Activated gamma-delta T cell (primary cell): Measurements from ENCODE around the gene FXR1.
"Not testable (repeated sequence)": the region's sequence is repeated elsewhere in the genome, so short reads cannot be mapped to it uniquely, and the experiment has no call there.

ENCODE experiments used
- DNase-seq: peaks from one replicate; lab custom pipeline; 2025; lab: John Stamatoyannopoulos, UW

FXR1 gene

DNA sequence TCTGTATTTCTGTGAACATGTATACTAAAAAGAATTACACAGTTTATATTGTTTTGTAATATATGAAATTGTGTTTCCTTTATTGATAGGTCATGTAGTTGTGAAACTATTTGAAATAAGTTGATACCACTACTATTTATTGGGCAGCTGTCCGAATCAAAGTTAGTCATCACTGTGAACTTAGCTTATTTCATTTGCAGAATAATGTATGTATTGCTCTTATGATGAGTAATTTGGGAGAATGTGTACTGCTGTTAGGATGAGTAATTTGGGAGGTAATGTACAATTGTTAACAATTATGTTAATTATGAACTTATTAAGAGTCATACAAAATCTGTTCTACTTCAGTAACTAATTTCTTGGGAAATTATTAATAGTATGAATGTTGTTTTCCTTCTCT is 22.2 kb downstream of the FXR1 start:
- no peak for DNase-seq

DNA sequence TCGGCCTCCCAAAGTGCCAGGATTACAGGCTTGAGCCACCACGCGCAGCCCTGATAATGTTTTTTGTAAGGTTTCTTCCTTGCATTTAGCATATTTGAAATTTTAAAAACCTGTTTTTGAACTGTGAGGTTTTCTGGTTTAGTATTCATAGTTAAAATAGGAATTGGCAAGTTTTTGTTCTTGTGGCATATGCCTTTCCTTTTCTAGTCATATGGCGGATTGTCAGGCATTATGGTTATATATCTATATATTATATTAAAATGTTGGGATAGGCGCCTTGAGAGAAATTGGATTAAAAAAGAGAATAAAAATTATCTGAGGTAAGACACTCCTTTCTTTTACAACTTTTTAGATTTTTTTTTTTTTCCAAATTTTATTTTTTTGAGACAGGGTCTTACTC is 28.4 kb downstream of the FXR1 start:
- DNase-seq: no peak

DNA sequence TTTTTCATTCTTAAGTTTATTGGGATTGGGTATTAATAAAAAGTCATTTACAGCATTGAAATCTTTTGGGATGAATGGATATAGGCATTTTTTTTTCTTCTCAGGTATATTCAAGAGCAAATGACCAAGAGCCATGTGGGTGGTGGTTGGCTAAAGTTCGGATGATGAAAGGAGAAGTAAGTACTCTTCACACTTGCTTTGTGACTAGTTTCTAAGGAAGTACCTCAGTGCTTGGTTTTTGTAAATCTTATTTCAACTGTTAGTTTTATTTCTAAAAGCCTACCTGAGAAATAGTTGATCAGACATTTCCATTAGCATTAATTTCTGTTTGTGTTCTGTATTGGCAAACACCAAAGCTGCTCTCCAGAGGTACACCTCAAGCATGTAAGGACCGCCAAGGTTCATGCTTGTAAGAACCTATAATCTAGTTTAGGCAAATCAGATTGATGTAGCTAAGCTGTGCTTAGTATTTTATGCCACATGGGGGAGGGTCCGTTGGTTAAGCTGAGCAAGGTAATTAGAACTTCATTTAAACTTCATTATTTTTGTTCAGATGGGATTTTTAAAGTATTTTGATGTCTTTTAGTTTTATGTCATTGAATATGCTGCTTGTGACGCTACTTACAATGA is 35.4 kb downstream of the FXR1 start:
- no peak for DNase-seq

DNA sequence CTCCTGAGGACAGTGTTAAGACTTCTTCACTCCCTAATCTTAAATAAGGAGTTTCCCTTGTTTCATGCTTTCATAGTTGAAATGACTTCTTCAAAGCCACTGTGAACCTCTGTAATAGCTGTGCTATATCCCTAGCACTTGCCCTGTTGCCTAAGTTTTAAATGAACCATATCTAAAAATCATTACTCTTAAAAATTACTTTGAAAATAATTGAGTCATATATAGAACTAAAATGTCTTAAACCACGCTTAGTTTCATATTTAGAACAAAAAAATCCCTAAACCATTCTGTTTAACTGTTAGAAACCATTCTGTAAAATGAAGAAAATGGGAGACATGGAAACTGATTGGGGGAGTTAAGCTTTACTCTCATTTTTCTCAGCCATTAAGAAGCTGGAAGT is 47.2 kb downstream of the FXR1 start:
- no peak for DNase-seq

DNA sequence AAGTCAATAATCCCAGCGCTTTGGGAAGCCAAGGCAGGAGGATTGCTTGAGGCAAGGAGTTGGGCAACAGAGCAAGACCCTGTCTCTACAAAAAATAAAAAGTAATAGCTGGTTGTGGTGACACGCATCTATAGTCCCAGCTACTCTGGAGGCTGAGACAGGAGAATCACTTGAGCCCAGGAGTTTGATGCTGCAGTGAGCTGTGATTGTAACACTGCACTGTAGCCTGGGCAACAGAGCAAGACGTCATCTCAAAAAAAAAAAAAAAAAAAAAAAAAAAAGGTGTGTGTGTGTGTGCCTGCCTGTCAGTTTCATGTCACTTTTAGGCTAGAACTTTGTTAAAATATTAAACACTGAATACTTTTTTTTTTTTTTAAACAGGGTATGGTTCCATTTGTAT is 48.6 kb downstream of the FXR1 start:
- no peak for DNase-seq

DNA sequence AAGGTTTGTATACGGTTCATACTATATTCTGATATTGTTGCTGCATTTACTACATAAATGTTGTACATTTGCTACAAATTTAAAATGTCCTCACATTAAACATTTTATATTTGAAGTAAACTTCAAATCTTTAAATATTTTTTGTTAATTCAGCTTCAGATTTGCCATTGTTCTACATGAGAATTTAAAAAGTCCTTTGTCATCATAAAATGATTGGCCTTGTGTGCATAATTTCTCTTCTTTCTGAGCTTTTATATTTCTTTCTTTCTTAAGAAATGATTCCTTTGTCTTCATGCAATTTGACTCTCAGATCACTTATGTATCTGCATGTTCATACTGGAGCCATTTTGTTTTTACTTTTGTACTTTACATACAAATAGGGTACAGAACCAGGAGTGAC is 49.1 kb downstream of the FXR1 start:
- DNase-seq: no peak

DNA sequence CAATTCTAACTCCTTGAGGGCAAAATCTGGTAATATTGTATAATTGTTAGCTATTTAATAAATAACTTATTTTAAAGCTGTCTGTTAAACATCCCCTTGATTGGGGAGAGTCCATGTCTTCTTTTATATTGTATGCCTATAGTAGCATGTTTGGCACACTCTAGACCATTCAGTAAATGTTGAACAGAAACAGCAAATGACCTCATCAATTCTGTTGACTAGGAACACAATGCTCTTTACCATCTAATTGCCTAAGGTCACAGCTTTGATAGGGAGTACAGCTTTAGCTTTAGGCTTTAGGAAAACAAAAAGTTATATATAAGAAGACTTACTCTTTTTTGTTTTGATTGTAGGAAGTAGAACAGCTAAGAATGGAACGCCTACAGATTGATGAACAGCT is 50.1 kb downstream of the FXR1 start:
- no peak for DNase-seq

DNA sequence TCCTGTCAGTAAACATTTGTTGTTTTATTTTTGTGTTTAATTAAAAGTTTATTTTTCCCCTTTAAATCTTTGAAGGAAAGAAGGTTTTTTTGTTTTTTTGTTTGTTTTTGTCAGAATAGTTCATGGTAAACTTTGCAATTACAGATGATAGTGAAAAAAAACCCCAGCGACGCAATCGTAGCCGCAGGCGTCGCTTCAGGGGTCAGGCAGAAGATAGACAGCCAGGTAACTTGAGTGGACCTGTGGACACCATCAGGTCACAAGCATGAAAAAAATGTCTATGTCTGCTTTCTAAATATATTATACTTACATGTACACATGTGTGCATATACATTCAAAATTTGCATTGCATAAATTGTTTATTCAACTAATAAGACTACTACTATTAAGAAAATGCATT is 58.5 kb downstream of the FXR1 start:
- DNase-seq: no peak

DNA sequence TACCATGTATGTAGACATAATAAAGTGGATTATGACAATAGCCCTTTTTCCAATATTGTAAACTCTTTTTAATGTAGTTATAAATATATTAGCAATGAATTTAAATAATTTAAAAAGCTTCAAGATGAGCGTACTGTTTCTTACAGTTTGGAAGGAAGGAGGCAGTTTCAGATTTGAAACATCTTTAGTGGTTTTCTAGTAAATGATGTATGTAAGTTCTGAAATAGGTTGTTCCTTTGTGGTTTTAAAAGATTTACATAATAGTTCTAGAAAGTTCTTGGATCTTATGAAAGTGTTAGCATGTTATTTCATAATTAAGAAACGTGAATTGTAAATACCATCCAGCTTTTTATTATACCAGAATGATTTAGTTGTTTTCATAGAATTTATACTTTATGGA is 61.1 kb downstream of the FXR1 start:
- no peak for DNase-seq

DNA sequence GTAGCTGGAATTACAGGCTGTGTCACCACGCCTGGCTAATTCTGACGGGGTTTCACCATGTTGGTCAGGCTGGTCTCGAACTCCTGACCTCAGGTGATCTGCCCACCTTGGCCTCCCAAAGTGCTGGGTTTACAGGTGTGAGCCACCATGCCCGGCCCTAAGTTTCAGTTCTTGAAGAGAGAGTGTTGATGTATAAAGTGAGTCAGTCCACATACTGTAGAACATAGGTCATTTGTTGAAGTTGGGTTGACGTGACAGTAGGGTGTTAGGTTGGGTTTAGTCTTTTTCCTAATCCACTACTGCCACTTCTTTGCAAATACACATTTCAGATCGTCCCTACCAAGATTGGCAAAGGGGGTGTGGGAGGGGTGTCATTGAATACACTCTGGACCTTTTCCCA is 61.8 kb downstream of the FXR1 start:
- no peak for DNase-seq

DNA sequence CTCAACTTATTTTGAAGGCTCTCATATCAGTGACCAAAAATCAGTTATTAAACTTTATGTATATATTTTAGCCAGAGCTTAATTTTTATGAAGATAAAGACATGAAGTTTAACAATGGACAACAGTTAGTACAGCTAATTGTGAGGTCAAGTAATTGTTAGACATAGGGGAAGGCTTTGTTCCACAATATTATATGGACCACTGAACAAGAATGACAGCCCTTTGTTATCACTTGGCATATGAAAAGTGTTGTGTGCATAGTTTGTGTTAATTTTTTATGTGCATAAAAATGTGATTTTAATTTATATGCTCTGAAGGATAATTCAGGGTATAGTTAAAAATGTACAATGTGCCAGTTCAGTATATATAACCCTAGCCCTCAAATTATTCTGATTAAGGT is 65.0 kb downstream of the FXR1 start:
- DNase-seq: no peak

DNA sequence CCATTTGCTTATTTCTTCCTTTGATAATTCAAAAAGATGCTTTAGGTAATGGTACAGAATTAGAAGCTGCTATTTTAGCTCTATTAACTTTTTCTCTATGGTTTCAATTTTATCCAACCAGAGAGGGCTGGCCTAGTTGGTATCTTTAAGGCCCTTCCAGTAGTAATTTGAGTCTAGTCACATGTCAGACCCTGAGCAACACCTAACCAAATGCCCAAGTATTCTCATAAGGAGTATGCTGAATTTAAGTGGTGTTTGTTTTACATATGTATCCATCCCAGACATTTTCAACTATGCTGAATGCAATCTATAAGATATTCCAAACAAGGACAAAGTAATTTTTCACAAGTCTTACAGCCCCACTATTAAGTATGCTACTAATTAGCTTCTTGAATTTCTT is 67.5 kb downstream of the FXR1 start:
- DNase-seq: no peak

DNA sequence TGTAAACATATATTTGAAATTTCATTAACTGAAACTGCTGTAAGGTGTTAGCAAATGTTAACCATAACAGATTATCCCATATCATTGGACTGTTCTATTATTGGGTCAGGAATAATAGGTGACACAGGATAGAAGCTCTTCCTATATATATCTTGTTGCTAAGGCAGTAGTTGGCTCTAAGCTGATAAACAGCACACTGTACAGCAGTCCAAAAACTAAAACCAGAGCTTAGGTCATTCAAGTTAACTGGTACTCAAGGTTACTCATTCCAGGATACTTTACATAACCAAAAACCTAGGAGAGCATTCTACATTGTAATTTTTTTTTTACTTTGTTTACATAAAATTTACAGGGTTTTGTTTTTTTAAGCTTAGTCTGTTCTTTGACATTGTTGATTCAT is 68.1 kb downstream of the FXR1 start:
- DNase-seq: no peak

DNA sequence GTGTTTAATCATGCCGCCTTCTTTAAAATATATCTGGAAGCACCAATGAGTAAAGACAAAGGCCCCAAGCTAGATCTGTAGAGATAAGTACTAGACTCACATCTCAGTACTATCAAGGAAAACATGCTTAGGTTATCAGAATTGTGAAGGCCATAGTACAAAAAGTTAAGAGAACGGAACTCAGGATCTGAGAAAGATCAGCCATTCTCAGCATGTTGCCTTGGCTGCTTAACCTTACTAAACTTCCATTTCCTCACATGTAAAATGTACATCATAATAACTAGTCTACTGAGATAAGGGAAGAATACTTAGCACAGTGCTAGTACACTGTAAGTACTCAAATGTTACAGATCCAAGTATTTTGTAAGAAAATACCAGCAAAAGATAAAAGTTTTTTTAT is 69.4 kb downstream of the FXR1 start:
- DNase-seq: no peak

DNA sequence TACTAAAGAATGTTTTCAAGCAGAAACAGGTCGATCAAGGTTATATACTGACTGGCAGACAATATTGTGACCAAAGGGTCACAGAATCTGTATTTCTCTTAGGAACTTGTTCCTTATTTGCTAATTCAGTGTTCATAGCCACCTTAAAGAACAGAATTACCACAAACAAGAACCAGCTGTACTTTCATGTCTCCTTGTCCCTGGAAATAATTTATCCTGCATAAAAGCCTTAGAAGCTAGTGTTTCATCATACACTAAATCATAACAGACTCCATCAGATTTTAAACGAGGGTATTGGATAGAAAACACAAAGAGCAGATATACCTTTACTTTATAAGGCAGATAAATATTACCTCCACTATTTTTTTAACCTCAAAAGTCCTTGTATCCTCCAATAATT is 70.7 kb downstream of the FXR1 start:
- DNase-seq: no peak

DNA sequence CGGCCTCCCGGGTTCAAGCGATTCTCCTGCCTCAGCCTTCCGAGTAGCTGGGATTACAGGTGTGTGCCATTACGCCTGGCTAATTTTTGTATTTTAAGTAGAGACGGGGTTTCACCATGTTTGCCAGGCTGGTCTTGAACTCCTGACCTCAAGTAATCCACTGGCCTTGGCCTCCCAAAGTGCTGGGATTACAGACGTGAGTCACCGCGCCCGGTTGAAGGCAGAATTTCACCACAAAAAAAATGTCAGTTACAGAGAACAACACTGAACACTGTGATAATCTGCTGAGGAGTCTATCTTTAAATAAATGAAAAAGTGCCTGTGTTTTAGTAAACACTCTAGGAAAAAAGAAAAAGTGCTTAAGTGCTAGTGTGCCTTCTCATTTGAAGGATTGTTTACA is 73.9 kb downstream of the FXR1 start:
- DNase-seq: not testable (repeated sequence)

DNA sequence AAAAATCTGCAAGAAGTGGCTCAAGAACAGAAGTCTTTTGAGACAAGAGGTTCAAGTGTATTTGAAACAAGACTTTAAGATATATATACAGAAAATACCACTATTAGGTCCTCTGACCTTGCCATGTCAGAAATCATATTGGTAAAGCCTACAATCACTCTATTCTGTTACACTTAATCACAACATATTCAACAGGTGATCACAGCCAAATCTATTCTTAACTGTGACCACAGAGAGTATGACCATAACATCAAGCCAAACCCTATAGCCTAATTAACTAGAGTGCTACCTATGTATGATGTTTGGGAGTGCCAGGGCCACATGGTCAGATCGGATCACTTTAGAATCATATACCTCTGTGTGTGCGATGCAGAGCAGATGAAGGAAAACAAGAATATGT is 74.9 kb downstream of the FXR1 start:
- no peak for DNase-seq

DNA sequence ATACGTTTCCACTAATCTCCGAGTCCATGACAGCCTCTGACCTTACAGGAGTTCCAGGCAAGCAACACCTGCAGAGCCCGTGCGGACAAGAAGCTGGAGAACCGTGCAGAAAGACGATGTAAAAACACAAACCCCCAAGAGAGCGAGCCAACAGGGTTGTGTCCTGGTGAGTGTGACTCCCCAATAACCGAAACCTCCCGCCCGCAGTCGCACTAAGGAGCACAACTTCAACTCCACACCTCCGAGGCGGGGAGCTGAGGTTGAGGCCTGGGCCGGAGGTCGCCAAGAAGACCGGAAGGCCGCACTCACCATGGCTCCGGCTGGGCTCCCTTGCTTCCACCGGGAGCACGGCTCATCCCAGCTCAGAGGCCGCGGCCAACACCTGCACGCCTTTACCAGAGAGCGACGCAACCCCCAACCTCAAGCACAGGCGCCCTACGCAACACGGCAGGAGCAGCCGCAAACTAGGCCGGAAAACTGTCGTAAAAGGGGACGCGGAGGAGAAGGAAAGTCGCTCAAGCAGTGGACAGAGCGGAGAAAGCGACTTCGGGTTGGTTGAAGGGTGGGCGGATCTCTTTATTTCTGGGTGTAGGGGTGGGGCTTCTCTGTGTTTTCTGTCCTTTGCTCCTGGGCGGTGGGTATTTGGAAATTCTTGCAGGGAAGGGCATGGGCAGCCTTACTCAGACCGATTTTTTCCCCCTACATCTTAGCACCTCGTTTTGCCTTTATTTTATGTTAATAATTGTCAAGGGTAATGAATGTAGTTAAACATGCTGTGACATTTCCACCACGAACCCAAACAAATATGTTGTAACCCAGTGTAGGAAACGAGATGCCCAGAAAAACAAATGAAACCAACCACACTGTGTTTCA is 77.1 kb downstream of the FXR1 start, which contains the start of gene DNAJC19:
DNAJC19 (minus strand) TSS at position 446 of the 873 bp plus-strand sequence; CDS start at position 312, 134 bp downstream.
- peak; percentile 49 for DNase-seq

DNA sequence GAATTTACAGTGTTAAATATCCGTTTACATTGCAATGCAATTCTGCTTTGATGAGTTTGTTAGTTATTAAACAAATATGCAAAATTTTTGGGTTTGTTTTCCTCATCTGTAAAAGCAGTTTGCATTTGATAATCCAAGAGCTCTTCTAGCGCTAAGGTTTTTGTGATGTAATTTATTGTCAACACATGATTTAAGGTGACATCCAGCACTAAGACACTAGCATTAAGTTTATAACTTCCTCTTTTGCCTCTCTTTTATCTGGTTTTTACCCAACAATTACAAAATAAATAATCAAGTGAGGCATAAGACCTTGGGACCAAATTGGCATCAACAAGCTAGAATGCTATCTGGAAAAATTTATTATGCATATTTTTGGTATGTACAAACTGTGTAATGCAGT is 78.0 kb downstream of the FXR1 start:
- no peak for DNase-seq

DNA sequence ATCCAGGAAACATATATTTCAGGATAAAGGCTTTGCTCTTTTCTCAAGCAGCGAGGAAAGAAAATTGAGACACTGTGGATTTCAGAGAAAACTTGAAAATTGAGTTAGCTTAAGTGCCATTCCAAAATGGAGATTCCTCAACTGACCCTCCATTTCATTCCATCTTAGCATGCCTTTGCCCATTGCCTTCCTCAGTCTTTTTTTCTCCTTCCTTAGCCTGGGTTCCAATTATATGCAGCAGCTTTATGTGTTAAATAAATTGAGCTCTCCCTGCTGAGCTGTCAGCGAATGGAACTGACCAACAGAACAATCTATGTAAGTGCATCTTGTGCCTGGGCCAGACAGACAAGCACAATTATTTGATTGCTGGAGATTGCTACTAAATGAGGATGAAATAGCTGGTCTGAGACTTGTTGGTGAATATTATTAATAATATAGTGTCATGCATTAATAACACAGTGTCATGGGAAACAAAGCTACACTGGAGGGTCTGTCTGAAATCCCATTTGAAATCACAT is 84.0 kb downstream of the FXR1 start:
- DNase-seq: no peak

DNA sequence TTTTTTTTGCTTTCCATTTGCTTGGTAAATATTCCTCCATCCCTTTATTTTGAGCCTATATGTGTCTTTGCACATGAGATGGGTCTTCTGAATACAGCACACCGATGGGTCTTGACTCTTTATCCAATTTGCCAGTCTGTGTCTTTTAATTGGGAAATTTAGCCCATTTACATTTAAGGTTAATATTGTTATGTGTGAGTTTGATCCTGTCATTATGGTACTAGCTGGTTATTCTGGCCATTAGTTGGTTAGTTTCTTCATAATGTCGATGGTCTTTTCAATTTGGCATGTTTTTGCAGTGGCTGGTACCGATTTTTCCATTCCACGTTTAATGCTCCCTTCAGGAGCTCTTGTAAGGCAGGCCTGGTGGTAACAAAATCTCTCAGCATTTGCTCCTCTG is 89.9 kb downstream of the FXR1 start:
- DNase-seq: not testable (repeated sequence)

DNA sequence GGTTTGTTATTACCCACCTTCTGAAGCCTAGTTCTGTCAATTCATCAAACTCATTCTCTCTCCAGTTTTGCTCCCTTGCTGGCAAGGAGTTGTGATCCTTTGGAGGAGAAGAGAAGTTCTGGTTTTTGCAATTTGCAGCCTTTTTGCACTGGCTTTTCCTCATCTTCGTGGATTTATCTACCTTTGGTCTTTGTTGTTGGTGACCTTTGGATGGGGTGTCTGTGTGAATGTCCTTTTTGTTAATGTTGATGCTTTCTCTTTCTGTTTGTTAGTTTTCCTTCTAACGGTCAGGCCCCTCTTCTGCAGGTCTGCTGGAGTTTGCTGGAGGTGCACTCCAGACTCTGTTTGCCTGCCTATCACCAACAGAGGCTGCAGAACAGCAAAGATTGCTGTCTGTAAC is 91.0 kb downstream of the FXR1 start:
- not testable (repeated sequence) for DNase-seq

DNA sequence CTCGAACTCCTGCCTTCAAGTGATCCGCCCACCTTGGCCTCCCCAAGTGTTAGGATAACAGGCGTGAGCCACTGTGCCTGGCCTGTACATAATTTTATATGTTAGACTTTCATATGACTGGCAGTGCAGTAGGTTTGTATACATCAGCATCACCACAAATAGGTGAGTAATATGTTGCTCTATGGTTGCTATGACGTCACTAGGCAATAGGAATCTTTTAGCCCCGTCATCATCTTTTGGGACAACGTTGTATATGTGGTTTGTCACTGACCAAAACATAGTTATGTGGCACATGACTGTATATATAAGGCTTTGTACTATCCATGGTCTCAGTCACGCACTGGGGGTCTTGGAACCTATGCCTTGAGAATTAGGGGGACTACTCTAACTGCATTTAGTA is 94.1 kb downstream of the FXR1 start:
- no peak for DNase-seq
